Esophagus muscularis mucosa (tissue), 4 donors: ENCODE data around the gene ACBD4. TPM values are rescaled to one million over a fixed set of nuclear protein-coding genes. Genes with fewer than 3 reads are reported as not detected.

Experiments
- DNase-seq: peaks from one replicate; pipeline ENCODE4 v3.0.0-alpha.2; 2017; ENCODE audit errors: extremely low spot score
- H3K27ac ChIP-seq, 4 donors: fragments of 200-600 bp; sonication (generic); replicated peaks in 1 of 4; 1 replicate in 3 of 4; 2 replicates in 1 of 4; pipeline ENCODE4 v1.5.1; 2016 to 2019; ENCODE audit warnings: mild to moderate bottlenecking in 1 of 4
- H3K27me3 ChIP-seq, 4 donors: fragments of 200-600 bp; sonication (generic); one replicate each; pipeline versions ENCODE4 v1.5.1 to v1.6.0; 2016 to 2019
- H3K36me3 ChIP-seq, 4 donors: fragments of 200-600 bp; sonication (generic); one replicate each; pipeline ENCODE4 v1.5.1; 2016 to 2019
- H3K4me1 ChIP-seq, 4 donors: fragments of 200-600 bp; sonication (generic); one replicate each; pipeline ENCODE4 v1.5.1; 2016 to 2019
- H3K4me3 ChIP-seq, 4 donors: fragments of 200-600 bp; sonication (generic); 1 replicate in 2 of 4; 2 replicates in 2 of 4; pipeline ENCODE4 v1.5.1; 2016 to 2019; ENCODE audit warnings: mild to moderate bottlenecking in 4 of 4, moderate library complexity in 1 of 4
- H3K9me3 ChIP-seq, 4 donors: fragments of 200-600 bp; sonication (generic); 1 replicate in 3 of 4; 2 replicates in 1 of 4; pipeline ENCODE4 v1.5.1; 2016 to 2019
- CTCF ChIP-seq, 3 experiments: fragments of 200-600 bp in 2 of 3; fragments of 450-650 bp in 1 of 3; sonication (generic) in 2 of 3; IDR thresholded peaks; one replicate each; pipeline ENCODE4 v1.5.1; 2017 to 2019; ENCODE audit warnings: antibody characterized with exemption in 3 of 3, mild to moderate bottlenecking in 2 of 3, moderate library complexity in 1 of 3
- EP300 ChIP-seq: sonication (generic); formaldehyde crosslinking; IDR thresholded peaks from one replicate; pipeline ENCODE4 v1.6.1; 2017; ENCODE audit warnings: antibody characterized with exemption
- POLR2A ChIP-seq: fragments of 450-650 bp; IDR thresholded peaks from one replicate; pipeline ENCODE4 v1.6.1; 2017; ENCODE audit warnings: antibody characterized with exemption, moderate library complexity, mild to moderate bottlenecking, low read depth
- POLR2AphosphoS5 ChIP-seq, 2 donors: sonication (generic); formaldehyde crosslinking; IDR thresholded peaks; one replicate each; pipeline ENCODE4 v1.6.1; 2017; ENCODE audit warnings: antibody characterized with exemption in 2 of 2
- WGBS: methylation state at CpG from one replicate; pipeline ENCODE4 v1.1.5; 2018; 5-methylcytosine and 5-hydroxymethylcytosine counted together
- intact Hi-C: fragments of 100-400 bp; cut with DNase I; formaldehyde crosslinking; loops from one replicate; pipeline ENCODE4 v1.15.1; 2023
- total RNA-seq, 4 donors: library from RNA; depleted of rRNA; stranded (reverse); fragments of >200 nt; gene quantifications; one replicate each; pipeline versions ENCODE4 v1.1.0 to v1.2.1, GENCODE V29; 2016

ACBD4 gene
- total RNA-seq: 10 to 100 TPM; 20.9 to 34.8 (median 23.5) TPM

- Histone ChIP-seq H3K27ac (peak within 1 kb of the TSS; percentile 89 to 93 (median 92)), H3K4me1 (peaks cover 27 to 50% (median 40%) of the 10 kb centered on the region in 4 donors), H3K4me3 (peak within 1 kb of the TSS; percentile 76 to 96 (median 84)), H3K9me3 (no peaks in the 10 kb centered on the region), H3K36me3 (peaks cover 0 to 30% (median 16%) of the 10 kb centered on the region in 4 donors), H3K27me3 (no peaks in the 10 kb centered on the region)
- 9% methylated on average over 22 of the region's 40 CpGs for WGBS
- intact Hi-C loops: loop anchor here (1.0 to 5.0 kb wide), 2 partner anchors 63 to 252 kb away; no protein-coding TSS in a partner anchor
- peak; percentile 96 to 100 (median 100) for TF ChIP-seq CTCF (IDR thresholded peaks at IDR 0.05)
- TF ChIP-seq EP300: no peak
- TF ChIP-seq POLR2A: no peak
- TF ChIP-seq POLR2AphosphoS5 (IDR thresholded peaks at IDR 0.05): peak; percentile 90 to 93
- peak; percentile 99 for DNase-seq
Observed at GRCh38 chr17:45135192-45135977, at the start of gene ACBD4. ACBD4 (plus strand) TSS chr17:45135687; CDS start chr17:45136145, 458 bp downstream.

GRCh38 chr17:45086391-45086790 is 49.1 kb upstream of the ACBD4 start:
- TF ChIP-seq POLR2AphosphoS5 (IDR thresholded peaks at IDR 0.05): no peak
- TF ChIP-seq POLR2A: no peak
- no peak for TF ChIP-seq CTCF (IDR thresholded peaks at IDR 0.05)
- TF ChIP-seq EP300: no peak
- no peak for DNase-seq
- intact Hi-C loops: no loop called here
- Histone ChIP-seq H3K36me3 (peaks cover 57 to 100% (median 95%) of the 10 kb centered on the region in 4 donors), H3K4me3 (no peak overlapping the region), H3K9me3 (no peaks in the 10 kb centered on the region), H3K27ac (no peak overlapping the region), H3K27me3 (no peaks in the 10 kb centered on the region), H3K4me1 (peaks cover 21 to 53% (median 37%) of the 10 kb centered on the region in 4 donors)
- 82% methylated on average over 4 of the region's 4 CpGs for WGBS

- WGBS: 94% methylated on average over 6 of the region's 6 CpGs
- intact Hi-C loops: no loop called here
- peak overlapping the region in 1 of 4 donors; percentile 18 for H3K27ac ChIP-seq
- TF ChIP-seq CTCF (IDR thresholded peaks at IDR 0.05) (no peak), EP300 (no peak), POLR2A (no peak), POLR2AphosphoS5 (IDR thresholded peaks at IDR 0.05) (no peak)
- no peaks in the 10 kb centered on the region for H3K27me3 ChIP-seq
- no peak for DNase-seq
- H3K4me3 ChIP-seq: no peak overlapping the region
- no peaks in the 10 kb centered on the region for H3K9me3 ChIP-seq
- peaks cover 52 to 100% (median 95%) of the 10 kb centered on the region in 4 donors for H3K36me3 ChIP-seq
- peaks cover 25 to 53% (median 37%) of the 10 kb centered on the region in 4 donors for H3K4me1 ChIP-seq
Observed at GRCh38 chr17:45086865-45087503, 48.5 kb upstream of the ACBD4 start.

GRCh38 chr17:45087504-45087975 is 47.9 kb upstream of the ACBD4 start:
- no peak for DNase-seq
- TF ChIP-seq EP300: no peak
- TF ChIP-seq POLR2AphosphoS5 (IDR thresholded peaks at IDR 0.05): no peak
- TF ChIP-seq POLR2A: no peak
- TF ChIP-seq CTCF (IDR thresholded peaks at IDR 0.05): no peak
- WGBS: 59% methylated on average over 3 of the region's 3 CpGs
- no peak overlapping the region for H3K4me3 ChIP-seq
- H3K27ac ChIP-seq: peak overlapping the region in 2 of 4 donors; percentile 18 to 41
- no peaks in the 10 kb centered on the region for H3K27me3 ChIP-seq
- no peaks in the 10 kb centered on the region for H3K9me3 ChIP-seq
- H3K36me3 ChIP-seq: peaks cover 47 to 100% (median 92%) of the 10 kb centered on the region in 4 donors
- H3K4me1 ChIP-seq: peaks cover 27 to 56% (median 41%) of the 10 kb centered on the region in 4 donors
- intact Hi-C loops: no loop called here
